Fibroblast of villous mesenchyme (primary cell): ENCODE measurements around the gene LYRM7. TPM values are rescaled to one million over a fixed set of nuclear protein-coding genes. Genes with fewer than 3 reads are reported as not detected.

Experiments
- DNase-seq: peaks from one replicate; pipeline ENCODE4 v3.0.0-alpha.2; 2010; ENCODE audit warnings: low read depth
- H3K4me3 ChIP-seq: 2 replicates; pipeline ENCODE4 v1.5.1; 2011; ENCODE audit warnings: low read depth, mild to moderate bottlenecking, low read length
- CTCF ChIP-seq: IDR thresholded peaks from 2 replicates; pipeline ENCODE4 v1.5.1; 2012; ENCODE audit warnings: low read depth, mild to moderate bottlenecking, low read length; ENCODE audit not compliant: insufficient read depth
- total RNA-seq: library from RNA; depleted of rRNA; stranded (reverse); fragments of >200 nt; gene quantifications from 2 replicates; pipeline ENCODE4 v1.2.3, GENCODE V29; 2012

Gene LYRM7
- total RNA-seq, 1 donor, result 6.0 TPM

GRCh38 chr5:131148835-131149234 lies 21.9 kb upstream of the LYRM7 start:
- TF ChIP-seq CTCF, result no peak
- H3K4me3 ChIP-seq, result no peak overlapping the region

GRCh38 chr5:131150408-131150807 lies 20.3 kb upstream of the LYRM7 start:
- no peak for DNase-seq
- TF ChIP-seq CTCF, result no peak
- no peak overlapping the region for H3K4me3 ChIP-seq

More at GRCh38 chr5:131148835-131149234, 21.9 kb upstream of the LYRM7 start:
- DNase-seq, result no peak

- no peak for TF ChIP-seq CTCF
- no peak for DNase-seq
- no peak overlapping the region for H3K4me3 ChIP-seq
Observed at GRCh38 chr5:131151216-131151615, 19.5 kb upstream of the LYRM7 start.

- no peak for DNase-seq
- no peak overlapping the region for H3K4me3 ChIP-seq
- TF ChIP-seq CTCF, result no peak
Observed at GRCh38 chr5:131156385-131156784, 14.4 kb upstream of the LYRM7 start.

GRCh38 chr5:131156957-131157356 lies 13.8 kb upstream of the LYRM7 start:
- no peak for TF ChIP-seq CTCF

GRCh38 chr5:131160134-131160533 lies 10.6 kb upstream of the LYRM7 start:
- H3K4me3 ChIP-seq, result no peak overlapping the region
- no peak for TF ChIP-seq CTCF
- DNase-seq, result no peak

More at GRCh38 chr5:131156957-131157356, 13.8 kb upstream of the LYRM7 start:
- H3K4me3 ChIP-seq, result no peak overlapping the region
- no peak for DNase-seq
